GM13977 (cell line): ENCODE results near the gene CLMP.
A peak's percentile ranks its signal among the peaks of the same experiment; 100 is the strongest.

ENCODE experiments used
- DNase-seq: peaks from one replicate; pipeline ENCODE4 v3.0.0; 2012; ENCODE audit warnings: low spot score
- CTCF ChIP-seq: IDR thresholded peaks from 2 replicates; pipeline ENCODE4 v1.5.1; 2012; ENCODE audit warnings: mild to moderate bottlenecking, control low read depth; ENCODE audit not compliant: insufficient read depth; ENCODE audit errors: extremely low read depth, missing control alignments
- in situ Hi-C: fragments of 300-500 bp; cut with MboI; formaldehyde crosslinking; loops from one replicate; pipeline ENCODE4 v1.12.0; 2022; ENCODE audit warnings: low sequenced_read_pairs, low pct_unique_long_range_greater_than_20kb, mixed read lengths, inconsistent platforms; ENCODE audit not compliant: unreplicated experiment

The CLMP gene

GRCh38 chr11:123073343-123074057, 121.5 kb downstream of the CLMP start:
- no peak for TF ChIP-seq CTCF
- in situ Hi-C loops: no loop called here
- DNase-seq: no peak

GRCh38 chr11:123072762-123073161, 122.3 kb downstream of the CLMP start:
- no peak for TF ChIP-seq CTCF
- DNase-seq: no peak
- in situ Hi-C loops: no loop called here

GRCh38 chr11:123072332-123072761, 122.7 kb downstream of the CLMP start:
- no peak for DNase-seq
- in situ Hi-C loops: no loop called here

GRCh38 chr11:123069908-123070821, 124.9 kb downstream of the CLMP start:
- DNase-seq: peak; percentile 51
- in situ Hi-C loops: no loop called here
- TF ChIP-seq CTCF: no peak

More at GRCh38 chr11:123072332-123072761, 122.7 kb downstream of the CLMP start:
- TF ChIP-seq CTCF: no peak

GRCh38 chr11:123065621-123066020, 129.4 kb downstream of the CLMP start:
- TF ChIP-seq CTCF: no peak
- in situ Hi-C loops: no loop called here
- DNase-seq: no peak

GRCh38 chr11:123063826-123064657, 131.0 kb downstream of the CLMP start:
- in situ Hi-C loops: no loop called here
- no peak for DNase-seq
- no peak for TF ChIP-seq CTCF
